ENCODE results near the gene ASMTL. TPM values are rescaled to one million over a fixed set of nuclear protein-coding genes. Genes with fewer than 3 reads are reported as not detected.
"Not testable (repeated sequence)": the region's sequence is repeated elsewhere in the genome, so short reads cannot be mapped to it uniquely, and the experiment has no call there.

ASMTL gene
- total and polyA plus RNA-seq, 2 experiments from 2014 or later, result 53.7 to 61.2 TPM

DNA sequence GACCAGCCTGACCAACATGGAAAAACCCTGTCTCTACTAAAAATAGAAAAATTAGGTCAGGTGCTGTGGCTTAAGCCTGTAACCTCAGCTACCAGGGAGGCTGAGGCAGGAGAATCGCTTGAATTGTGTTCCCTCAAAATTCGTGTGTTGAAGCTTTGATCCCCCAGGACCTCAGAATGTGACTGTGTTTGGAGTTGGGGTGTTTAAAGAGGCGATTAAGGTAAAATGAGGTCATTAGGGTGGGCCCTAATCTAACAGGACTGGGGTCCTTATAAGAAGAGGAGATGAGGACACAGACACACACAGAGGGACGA is 84.4 kb downstream of the ASMTL start:
- ATAC-seq (no peak), DNase-seq (ENCODE audit: low spot score) (no peak)
- peaks cover 4% of the 10 kb centered on the region for H3K27me3 Mint-ChIP-seq (ENCODE audit: insufficient read depth, low read depth, poor library complexity)
- no peaks in the 10 kb centered on the region for H3K36me3 ChIP-seq (ENCODE audit: insufficient read depth)
- peaks cover 17% of the 10 kb centered on the region for H3K36me3 Mint-ChIP-seq (ENCODE audit: low read depth)
- peaks cover 2% of the 10 kb centered on the region; the same call in 1 of the 3 replicates for H3K9me3 Mint-ChIP-seq
- H3K4me1 ChIP-seq (ENCODE audit: insufficient read depth), result no peaks in the 10 kb centered on the region
- H3K27ac Mint-ChIP-seq, result no peak overlapping the region
- no peak overlapping the region for H2AFZ ChIP-seq
- H4K20me1 ChIP-seq (replicated peaks; ENCODE audit: insufficient read depth), result no peaks in the 10 kb centered on the region
- H3K27ac ChIP-seq (ENCODE audit: low read depth), result no peak overlapping the region
- H3F3A ChIP-seq (replicated peaks; ENCODE audit: low read depth), result no peaks in the 10 kb centered on the region
- no peaks in the 10 kb centered on the region for H3K79me2 ChIP-seq (replicated peaks; ENCODE audit: insufficient read depth)
- H3K4me3 Mint-ChIP-seq, result no peak overlapping the region
- H3K4me3 ChIP-seq, result no peak overlapping the region
- H3K27me3 ChIP-seq (ENCODE audit: insufficient read depth), result no peaks in the 10 kb centered on the region
- no peaks in the 10 kb centered on the region for H3K9me2 ChIP-seq (ENCODE audit: insufficient read depth)
- H3K4me1 Mint-ChIP-seq, result no peaks in the 10 kb centered on the region
- TF ChIP-seq, protein P1, sequence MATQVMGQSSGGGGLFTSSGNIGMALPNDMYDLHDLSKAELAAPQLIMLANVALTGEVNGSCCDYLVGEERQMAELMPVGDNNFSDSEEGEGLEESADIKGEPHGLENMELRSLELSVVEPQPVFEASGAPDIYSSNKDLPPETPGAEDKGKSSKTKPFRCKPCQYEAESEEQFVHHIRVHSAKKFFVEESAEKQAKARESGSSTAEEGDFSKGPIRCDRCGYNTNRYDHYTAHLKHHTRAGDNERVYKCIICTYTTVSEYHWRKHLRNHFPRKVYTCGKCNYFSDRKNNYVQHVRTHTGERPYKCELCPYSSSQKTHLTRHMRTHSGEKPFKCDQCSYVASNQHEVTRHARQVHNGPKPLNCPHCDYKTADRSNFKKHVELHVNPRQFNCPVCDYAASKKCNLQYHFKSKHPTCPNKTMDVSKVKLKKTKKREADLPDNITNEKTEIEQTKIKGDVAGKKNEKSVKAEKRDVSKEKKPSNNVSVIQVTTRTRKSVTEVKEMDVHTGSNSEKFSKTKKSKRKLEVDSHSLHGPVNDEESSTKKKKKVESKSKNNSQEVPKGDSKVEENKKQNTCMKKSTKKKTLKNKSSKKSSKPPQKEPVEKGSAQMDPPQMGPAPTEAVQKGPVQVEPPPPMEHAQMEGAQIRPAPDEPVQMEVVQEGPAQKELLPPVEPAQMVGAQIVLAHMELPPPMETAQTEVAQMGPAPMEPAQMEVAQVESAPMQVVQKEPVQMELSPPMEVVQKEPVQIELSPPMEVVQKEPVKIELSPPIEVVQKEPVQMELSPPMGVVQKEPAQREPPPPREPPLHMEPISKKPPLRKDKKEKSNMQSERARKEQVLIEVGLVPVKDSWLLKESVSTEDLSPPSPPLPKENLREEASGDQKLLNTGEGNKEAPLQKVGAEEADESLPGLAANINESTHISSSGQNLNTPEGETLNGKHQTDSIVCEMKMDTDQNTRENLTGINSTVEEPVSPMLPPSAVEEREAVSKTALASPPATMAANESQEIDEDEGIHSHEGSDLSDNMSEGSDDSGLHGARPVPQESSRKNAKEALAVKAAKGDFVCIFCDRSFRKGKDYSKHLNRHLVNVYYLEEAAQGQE (IDR thresholded peaks at IDR 0.05; ENCODE audit: unreplicated experiment), result no peak
- TF ChIP-seq CREB1 (CRISPR knock-in tag; IDR thresholded peaks at IDR 0.05; ENCODE audit: low read depth), result no peak
- TF ChIP-seq JUNB (IDR thresholded peaks at IDR 0.05; ENCODE audit: unreplicated experiment), result no peak
- TF ChIP-seq, protein P2, sequence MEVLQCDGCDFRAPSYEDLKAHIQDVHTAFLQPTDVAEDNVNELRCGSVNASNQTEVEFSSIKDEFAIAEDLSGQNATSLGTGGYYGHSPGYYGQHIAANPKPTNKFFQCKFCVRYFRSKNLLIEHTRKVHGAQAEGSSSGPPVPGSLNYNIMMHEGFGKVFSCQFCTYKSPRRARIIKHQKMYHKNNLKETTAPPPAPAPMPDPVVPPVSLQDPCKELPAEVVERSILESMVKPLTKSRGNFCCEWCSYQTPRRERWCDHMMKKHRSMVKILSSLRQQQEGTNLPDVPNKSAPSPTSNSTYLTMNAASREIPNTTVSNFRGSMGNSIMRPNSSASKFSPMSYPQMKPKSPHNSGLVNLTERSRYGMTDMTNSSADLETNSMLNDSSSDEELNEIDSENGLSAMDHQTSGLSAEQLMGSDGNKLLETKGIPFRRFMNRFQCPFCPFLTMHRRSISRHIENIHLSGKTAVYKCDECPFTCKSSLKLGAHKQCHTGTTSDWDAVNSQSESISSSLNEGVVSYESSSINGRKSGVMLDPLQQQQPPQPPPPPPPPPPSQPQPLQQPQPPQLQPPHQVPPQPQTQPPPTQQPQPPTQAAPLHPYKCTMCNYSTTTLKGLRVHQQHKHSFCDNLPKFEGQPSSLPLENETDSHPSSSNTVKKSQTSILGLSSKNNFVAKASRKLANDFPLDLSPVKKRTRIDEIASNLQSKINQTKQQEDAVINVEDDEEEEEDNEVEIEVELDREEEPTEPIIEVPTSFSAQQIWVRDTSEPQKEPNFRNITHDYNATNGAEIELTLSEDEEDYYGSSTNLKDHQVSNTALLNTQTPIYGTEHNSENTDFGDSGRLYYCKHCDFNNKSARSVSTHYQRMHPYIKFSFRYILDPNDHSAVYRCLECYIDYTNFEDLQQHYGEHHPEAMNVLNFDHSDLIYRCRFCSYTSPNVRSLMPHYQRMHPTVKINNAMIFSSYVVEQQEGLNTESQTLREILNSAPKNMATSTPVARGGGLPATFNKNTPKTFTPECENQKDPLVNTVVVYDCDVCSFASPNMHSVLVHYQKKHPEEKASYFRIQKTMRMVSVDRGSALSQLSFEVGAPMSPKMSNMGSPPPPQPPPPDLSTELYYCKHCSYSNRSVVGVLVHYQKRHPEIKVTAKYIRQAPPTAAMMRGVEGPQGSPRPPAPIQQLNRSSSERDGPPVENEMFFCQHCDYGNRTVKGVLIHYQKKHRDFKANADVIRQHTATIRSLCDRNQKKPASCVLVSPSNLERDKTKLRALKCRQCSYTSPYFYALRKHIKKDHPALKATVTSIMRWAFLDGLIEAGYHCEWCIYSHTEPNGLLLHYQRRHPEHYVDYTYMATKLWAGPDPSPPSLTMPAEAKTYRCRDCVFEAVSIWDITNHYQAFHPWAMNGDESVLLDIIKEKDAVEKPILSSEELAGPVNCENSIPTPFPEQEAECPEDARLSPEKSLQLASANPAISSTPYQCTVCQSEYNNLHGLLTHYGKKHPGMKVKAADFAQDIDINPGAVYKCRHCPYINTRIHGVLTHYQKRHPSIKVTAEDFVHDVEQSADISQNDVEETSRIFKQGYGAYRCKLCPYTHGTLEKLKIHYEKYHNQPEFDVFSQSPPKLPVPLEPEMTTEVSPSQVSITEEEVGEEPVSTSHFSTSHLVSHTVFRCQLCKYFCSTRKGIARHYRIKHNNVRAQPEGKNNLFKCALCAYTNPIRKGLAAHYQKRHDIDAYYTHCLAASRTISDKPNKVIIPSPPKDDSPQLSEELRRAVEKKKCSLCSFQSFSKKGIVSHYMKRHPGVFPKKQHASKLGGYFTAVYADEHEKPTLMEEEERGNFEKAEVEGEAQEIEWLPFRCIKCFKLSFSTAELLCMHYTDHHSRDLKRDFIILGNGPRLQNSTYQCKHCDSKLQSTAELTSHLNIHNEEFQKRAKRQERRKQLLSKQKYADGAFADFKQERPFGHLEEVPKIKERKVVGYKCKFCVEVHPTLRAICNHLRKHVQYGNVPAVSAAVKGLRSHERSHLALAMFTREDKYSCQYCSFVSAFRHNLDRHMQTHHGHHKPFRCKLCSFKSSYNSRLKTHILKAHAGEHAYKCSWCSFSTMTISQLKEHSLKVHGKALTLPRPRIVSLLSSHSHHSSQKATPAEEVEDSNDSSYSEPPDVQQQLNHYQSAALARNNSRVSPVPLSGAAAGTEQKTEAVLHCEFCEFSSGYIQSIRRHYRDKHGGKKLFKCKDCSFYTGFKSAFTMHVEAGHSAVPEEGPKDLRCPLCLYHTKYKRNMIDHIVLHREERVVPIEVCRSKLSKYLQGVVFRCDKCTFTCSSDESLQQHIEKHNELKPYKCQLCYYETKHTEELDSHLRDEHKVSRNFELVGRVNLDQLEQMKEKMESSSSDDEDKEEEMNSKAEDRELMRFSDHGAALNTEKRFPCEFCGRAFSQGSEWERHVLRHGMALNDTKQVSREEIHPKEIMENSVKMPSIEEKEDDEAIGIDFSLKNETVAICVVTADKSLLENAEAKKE (CRISPR knock-in tag; IDR thresholded peaks at IDR 0.05), result no peak
- no peak for TF ChIP-seq EZH2 (IDR thresholded peaks at IDR 0.05; ENCODE audit: low read depth, unreplicated experiment)
- TF ChIP-seq CTCF (conservative IDR thresholded peaks at IDR 0.05; ENCODE audit: low read depth in 2 of 2), result no peak
- no peak for TF ChIP-seq POLR2AphosphoS5 (IDR thresholded peaks at IDR 0.05; ENCODE audit: low read depth)
- no peak for TF ChIP-seq STAT1 (IDR thresholded peaks at IDR 0.05; ENCODE audit: unreplicated experiment)
- TF ChIP-seq NANOG (IDR thresholded peaks at IDR 0.05; ENCODE audit: borderline replicate concordance), result no peak
- TF ChIP-seq ZNF331 (CRISPR knock-in tag; IDR thresholded peaks at IDR 0.05; ENCODE audit: low read depth), result no peak
- no peak for TF ChIP-seq ZNF114 (CRISPR knock-in tag; IDR thresholded peaks at IDR 0.05)
- H3K4me2 ChIP-seq, result no peak overlapping the region

DNA sequence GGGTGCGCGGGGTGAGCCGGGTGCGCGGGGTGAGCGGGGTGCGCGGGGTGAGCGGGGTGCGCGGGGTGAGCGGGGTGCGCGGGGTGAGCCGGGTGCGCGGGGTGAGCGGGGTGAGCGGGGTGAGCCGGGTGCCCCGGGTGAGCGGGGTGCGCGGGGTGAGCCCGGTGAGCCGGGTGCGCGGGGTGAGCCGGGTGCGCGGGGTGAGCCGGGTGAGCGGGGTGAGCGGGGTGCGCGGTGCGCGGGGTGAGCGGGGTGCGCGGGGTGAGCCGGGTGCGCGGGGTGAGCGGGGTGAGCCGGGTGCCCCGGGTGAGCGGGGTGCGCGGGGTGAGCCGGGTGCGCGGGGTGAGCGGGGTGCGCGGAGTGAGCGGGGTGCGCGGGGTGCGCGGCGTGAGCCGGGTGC is 86.3 kb downstream of the ASMTL start:
- H3K36me3 Mint-ChIP-seq (ENCODE audit: low read depth), result peaks cover 32% of the 10 kb centered on the region
- not testable (repeated sequence) for H3K4me1 ChIP-seq (ENCODE audit: insufficient read depth); H3K4me3 ChIP-seq; H4K20me1 ChIP-seq (replicated peaks; ENCODE audit: insufficient read depth); ATAC-seq; H3F3A ChIP-seq (replicated peaks; ENCODE audit: low read depth); H3K27ac ChIP-seq (ENCODE audit: low read depth); H3K27ac Mint-ChIP-seq; H3K9me2 ChIP-seq (ENCODE audit: insufficient read depth); H3K4me1 Mint-ChIP-seq; H2AFZ ChIP-seq; H3K4me2 ChIP-seq; H3K27me3 ChIP-seq (ENCODE audit: insufficient read depth); H3K79me2 ChIP-seq (replicated peaks; ENCODE audit: insufficient read depth); H3K36me3 ChIP-seq (ENCODE audit: insufficient read depth); DNase-seq (ENCODE audit: low spot score); H3K27me3 Mint-ChIP-seq (ENCODE audit: insufficient read depth, low read depth, poor library complexity); H3K4me3 Mint-ChIP-seq
- H3K9me3 Mint-ChIP-seq, result peaks cover 11% of the 10 kb centered on the region

Data from GM23338 (cell line).